HG03039 (cell line): ENCODE data around the gene SMIM26.
A peak's percentile ranks its signal among the peaks of the same experiment; 100 is the strongest.

Experiments used
- ATAC-seq: cut with Tn5 transposase; IDR thresholded peaks from one replicate; pipeline ENCODE4 v1.9.1; 2021; ENCODE audit warnings: mild to moderate bottlenecking, moderate library complexity; ENCODE audit not compliant: unreplicated experiment

SMIM26 gene

GRCh38 chr20:18578581-18578980 is 11.3 kb downstream of the SMIM26 start:
- ATAC-seq: no peak

- ATAC-seq: no peak
Measured at GRCh38 chr20:18580012-18580411, 12.8 kb downstream of the SMIM26 start.

GRCh38 chr20:18585134-18585533 is 17.9 kb downstream of the SMIM26 start:
- ATAC-seq: no peak

GRCh38 chr20:18587665-18588573 is 20.7 kb downstream of the SMIM26 start, which contains the start of gene DTD1:
Gene DTD1, plus strand, starts transcription at chr20:18588054. Its CDS starts 19 bp downstream, at chr20:18588073.
- peak; percentile 87 for ATAC-seq

GRCh38 chr20:18588574-18588933 is 21.3 kb downstream of the SMIM26 start:
- no peak for ATAC-seq

- ATAC-seq: no peak
Measured at GRCh38 chr20:18589941-18590674, 22.9 kb downstream of the SMIM26 start.

- ATAC-seq: no peak
Measured at GRCh38 chr20:18596270-18596669, 29.0 kb downstream of the SMIM26 start.

GRCh38 chr20:18609741-18610140 is 42.5 kb downstream of the SMIM26 start:
- ATAC-seq: no peak

- no peak for ATAC-seq
Measured at GRCh38 chr20:18611492-18611891, 44.3 kb downstream of the SMIM26 start.

- ATAC-seq: no peak
Measured at GRCh38 chr20:18613553-18613952, 46.3 kb downstream of the SMIM26 start.

GRCh38 chr20:18614244-18614643 is 47.0 kb downstream of the SMIM26 start:
- no peak for ATAC-seq

- no peak for ATAC-seq
Measured at GRCh38 chr20:18615020-18615650, 47.9 kb downstream of the SMIM26 start.
